A172 (cell line): ENCODE data around the gene RNF14. TPM values are rescaled to one million over a fixed set of nuclear protein-coding genes. Genes with fewer than 3 reads are reported as not detected.
A peak's percentile ranks its signal among the peaks of the same experiment; 100 is the strongest.

Experiments
- DNase-seq: peaks from one replicate; pipeline ENCODE4 v3.0.0-alpha.2; 2015; ENCODE audit warnings: low spot score
- total RNA-seq: library from RNA; depleted of rRNA; stranded (reverse); fragments of >200 nt; shearing (Covaris generic); gene quantifications from 2 replicates; pipeline ENCODE4 v1.2.3, GENCODE V29; 2014

RNF14 gene
- total RNA-seq, 1 experiment from 2014 or later: 139 TPM

GRCh38 chr5:141976176-141976575 lies 7.3 kb downstream of the RNF14 start:
- no peak for DNase-seq

- DNase-seq: no peak
Measured at GRCh38 chr5:141978389-141978788, 9.5 kb downstream of the RNF14 start.

GRCh38 chr5:141982626-141983025 lies 13.7 kb downstream of the RNF14 start:
- DNase-seq: no peak

GRCh38 chr5:141986072-141986471 lies 17.2 kb downstream of the RNF14 start:
- DNase-seq: no peak

- no peak for DNase-seq
Measured at GRCh38 chr5:141989720-141990119, 20.8 kb downstream of the RNF14 start.

GRCh38 chr5:141992349-141992963 lies 23.6 kb downstream of the RNF14 start:
- peak; percentile 75 for DNase-seq

- DNase-seq: no peak
Measured at GRCh38 chr5:141994511-141995136, 25.7 kb downstream of the RNF14 start.

GRCh38 chr5:141995656-141996055 lies 26.8 kb downstream of the RNF14 start:
- DNase-seq: no peak

GRCh38 chr5:141997358-141997960 lies 28.6 kb downstream of the RNF14 start:
- no peak for DNase-seq

GRCh38 chr5:142000173-142000572 lies 31.3 kb downstream of the RNF14 start:
- DNase-seq: no peak

GRCh38 chr5:142000704-142001484 lies 32.0 kb downstream of the RNF14 start:
- no peak for DNase-seq

GRCh38 chr5:142003266-142003800 lies 34.4 kb downstream of the RNF14 start:
- no peak for DNase-seq

- no peak for DNase-seq
Measured at GRCh38 chr5:142006363-142007236, 37.7 kb downstream of the RNF14 start.

GRCh38 chr5:142007237-142007544 lies 38.3 kb downstream of the RNF14 start:
- DNase-seq: no peak

GRCh38 chr5:142008813-142009212 lies 39.9 kb downstream of the RNF14 start:
- DNase-seq: no peak

GRCh38 chr5:142009886-142010285 lies 41.0 kb downstream of the RNF14 start:
- DNase-seq: no peak

GRCh38 chr5:142011572-142012185 lies 42.8 kb downstream of the RNF14 start:
- DNase-seq: no peak

- DNase-seq: no peak
Measured at GRCh38 chr5:142012186-142012785, 43.4 kb downstream of the RNF14 start.

GRCh38 chr5:142012792-142013388 lies 44.0 kb downstream of the RNF14 start, which contains the start of gene GNPDA1:
GNPDA1 (minus strand) TSS chr5:142013027; CDS start chr5:142012035, 992 bp downstream.
- DNase-seq: peak; percentile 60
